ENCODE results near the gene AAR2. TPM values are rescaled to one million over a fixed set of nuclear protein-coding genes. Genes with fewer than 3 reads are reported as not detected.

Gene AAR2
- total RNA-seq, 1 donor = 23.7 TPM

- H3K4me3 ChIP-seq (ENCODE audit: low read depth, low read length) = no peak overlapping the region
- no peak for DNase-seq (ENCODE audit: low read depth)
- TF ChIP-seq CTCF (IDR thresholded peaks at IDR 0.05; ENCODE audit: insufficient read depth, low read depth, low read length) = no peak
Observed at GRCh38 chr20:36234771-36235320, 1.4 kb upstream of the AAR2 start.

- DNase-seq (ENCODE audit: low read depth) = no peak
- H3K4me3 ChIP-seq (ENCODE audit: low read depth, low read length) = peak overlapping the region; percentile 79
- TF ChIP-seq CTCF (IDR thresholded peaks at IDR 0.05; ENCODE audit: insufficient read depth, low read depth, low read length) = no peak
Observed at GRCh38 chr20:36236786-36237121, 476 bp downstream of the AAR2 start.

- no peak for DNase-seq (ENCODE audit: low read depth)
- no peak for TF ChIP-seq CTCF (IDR thresholded peaks at IDR 0.05; ENCODE audit: insufficient read depth, low read depth, low read length)
- peak overlapping the region; percentile 79 for H3K4me3 ChIP-seq (ENCODE audit: low read depth, low read length)
Observed at GRCh38 chr20:36237477-36237876, 1.2 kb downstream of the AAR2 start.

- no peak for DNase-seq (ENCODE audit: low read depth)
- H3K4me3 ChIP-seq (ENCODE audit: low read depth, low read length) = no peak overlapping the region
- TF ChIP-seq CTCF (IDR thresholded peaks at IDR 0.05; ENCODE audit: insufficient read depth, low read depth, low read length) = no peak
Observed at GRCh38 chr20:36238153-36238552, 1.9 kb downstream of the AAR2 start.

- TF ChIP-seq CTCF (IDR thresholded peaks at IDR 0.05; ENCODE audit: insufficient read depth, low read depth, low read length) = no peak
- no peak overlapping the region for H3K4me3 ChIP-seq (ENCODE audit: low read depth, low read length)
- DNase-seq (ENCODE audit: low read depth) = no peak
Observed at GRCh38 chr20:36238760-36239159, 2.5 kb downstream of the AAR2 start.

GRCh38 chr20:36240076-36240475, 3.8 kb downstream of the AAR2 start:
- DNase-seq (ENCODE audit: low read depth) = no peak
- H3K4me3 ChIP-seq (ENCODE audit: low read depth, low read length) = no peak overlapping the region
- no peak for TF ChIP-seq CTCF (IDR thresholded peaks at IDR 0.05; ENCODE audit: insufficient read depth, low read depth, low read length)

GRCh38 chr20:36241678-36242077, 5.4 kb downstream of the AAR2 start:
- TF ChIP-seq CTCF (IDR thresholded peaks at IDR 0.05; ENCODE audit: insufficient read depth, low read depth, low read length) = no peak
- no peak overlapping the region for H3K4me3 ChIP-seq (ENCODE audit: low read depth, low read length)
- DNase-seq (ENCODE audit: low read depth) = no peak
